Right lobe of liver (tissue), 4 donors: Measurements from ENCODE around the gene NPAT.

Experiments
- CTCF ChIP-seq, 4 donors: fragments of 200-600 bp in 3 of 4; fragments of 450-650 bp in 1 of 4; IDR thresholded peaks; one replicate each; pipeline versions ENCODE4 v1.5.1 to v1.8.0; 2016 to 2022; ENCODE audit warnings: antibody characterized with exemption in 4 of 4, mild to moderate bottlenecking in 2 of 4
- POLR2A ChIP-seq: fragments of 450-650 bp; IDR thresholded peaks from one replicate; pipeline ENCODE4 v1.6.1; 2017; ENCODE audit warnings: antibody characterized with exemption, mild to moderate bottlenecking
- donor health status: DM: no; HTN: no; CAD: no.
- donor health status: DM: no; HTN: no; CAD: no.
- donor health status: DM: no; HTN: yes; CAD: no.

- no peak for TF ChIP-seq CTCF (IDR thresholded peaks at IDR 0.05)
- TF ChIP-seq POLR2A, result no peak
These were observed 17.4 kb downstream of the NPAT start for GRCh38 chr11:108204929-108205499.
